ENCODE data around the gene CLRN2. TPM values are rescaled to one million over a fixed set of nuclear protein-coding genes. Genes with fewer than 3 reads are reported as not detected.

The CLRN2 gene
- total RNA-seq, 6 donors from 2014 or later = not detected

DNA sequence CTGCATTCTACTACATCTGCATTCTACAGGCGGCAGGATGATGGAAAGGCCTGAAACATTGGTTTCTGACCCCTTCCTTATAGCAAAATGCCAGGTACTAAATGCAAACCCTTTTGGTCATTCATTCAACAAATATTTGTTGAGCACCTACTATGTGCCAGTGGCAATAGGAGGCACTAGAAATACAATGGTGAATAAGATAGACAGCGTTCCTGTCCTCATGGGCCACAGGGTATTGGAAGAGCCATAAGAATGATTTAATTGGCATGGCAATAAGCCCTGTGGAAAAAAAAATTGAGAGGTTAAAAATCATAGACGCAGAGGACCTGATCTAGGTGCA lies 44.7 kb downstream of the CLRN2 start:
- Histone ChIP-seq H3K9me3 (no peaks in the 10 kb centered on the region), H3K4me3 (no peak overlapping the region), H3K27me3 (no peaks in the 10 kb centered on the region), H3K4me1 (no peaks in the 10 kb centered on the region), H3K36me3 (no peaks in the 10 kb centered on the region), H3K27ac (no peak overlapping the region)
- TF ChIP-seq EP300 (IDR thresholded peaks at IDR 0.05) (no peak), POLR2A (IDR thresholded peaks at IDR 0.05) (no peak), POLR2AphosphoS5 (IDR thresholded peaks at IDR 0.05) (no peak)
- TF ChIP-seq, protein P1, sequence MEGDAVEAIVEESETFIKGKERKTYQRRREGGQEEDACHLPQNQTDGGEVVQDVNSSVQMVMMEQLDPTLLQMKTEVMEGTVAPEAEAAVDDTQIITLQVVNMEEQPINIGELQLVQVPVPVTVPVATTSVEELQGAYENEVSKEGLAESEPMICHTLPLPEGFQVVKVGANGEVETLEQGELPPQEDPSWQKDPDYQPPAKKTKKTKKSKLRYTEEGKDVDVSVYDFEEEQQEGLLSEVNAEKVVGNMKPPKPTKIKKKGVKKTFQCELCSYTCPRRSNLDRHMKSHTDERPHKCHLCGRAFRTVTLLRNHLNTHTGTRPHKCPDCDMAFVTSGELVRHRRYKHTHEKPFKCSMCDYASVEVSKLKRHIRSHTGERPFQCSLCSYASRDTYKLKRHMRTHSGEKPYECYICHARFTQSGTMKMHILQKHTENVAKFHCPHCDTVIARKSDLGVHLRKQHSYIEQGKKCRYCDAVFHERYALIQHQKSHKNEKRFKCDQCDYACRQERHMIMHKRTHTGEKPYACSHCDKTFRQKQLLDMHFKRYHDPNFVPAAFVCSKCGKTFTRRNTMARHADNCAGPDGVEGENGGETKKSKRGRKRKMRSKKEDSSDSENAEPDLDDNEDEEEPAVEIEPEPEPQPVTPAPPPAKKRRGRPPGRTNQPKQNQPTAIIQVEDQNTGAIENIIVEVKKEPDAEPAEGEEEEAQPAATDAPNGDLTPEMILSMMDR (IDR thresholded peaks at IDR 0.05) = no peak
- WGBS, 2 donors = 95 to 98% methylated on average over 3 of the region's 3 CpGs
- DNase-seq (no peak), ATAC-seq (ENCODE audit: low FRiP score in 2 of 2) (no peak)

DNA sequence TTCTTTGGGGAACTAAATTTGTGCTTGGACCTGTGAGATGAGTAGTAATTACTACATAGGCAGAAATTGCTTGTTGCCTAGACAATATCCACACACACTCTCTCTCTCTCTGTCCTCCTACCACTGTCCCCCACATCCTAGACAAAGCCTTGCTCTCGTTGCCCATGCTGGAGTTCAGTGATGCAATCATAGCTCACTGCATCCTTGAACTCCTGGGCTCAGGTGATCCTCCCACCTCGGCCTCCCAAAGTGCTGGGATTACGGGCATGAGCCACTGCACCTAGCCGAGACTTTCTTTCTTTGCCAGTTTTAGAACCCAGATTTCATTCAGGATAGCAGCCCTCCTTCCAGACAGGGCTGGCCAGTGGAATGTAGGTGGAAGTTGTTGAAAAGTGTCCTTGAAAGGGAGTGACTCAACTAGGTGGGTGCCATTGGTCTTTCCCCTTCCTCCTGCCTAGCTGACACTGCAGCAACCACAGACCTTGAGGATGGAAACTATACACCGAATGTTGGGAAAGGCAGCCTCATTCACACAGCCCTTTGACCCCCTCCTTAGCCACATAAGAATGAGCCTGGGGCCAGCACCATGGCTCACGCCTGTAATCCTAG lies 45.2 kb downstream of the CLRN2 start:
- Histone ChIP-seq H3K4me1 (no peaks in the 10 kb centered on the region), H3K36me3 (no peaks in the 10 kb centered on the region), H3K4me3 (no peak overlapping the region), H3K9me3 (no peaks in the 10 kb centered on the region), H3K27me3 (no peaks in the 10 kb centered on the region), H3K27ac (no peak overlapping the region)
- WGBS, 2 donors = 87 to 88% methylated on average over 5 to 6 of the region's 6 CpGs
- ATAC-seq (ENCODE audit: low FRiP score in 2 of 2) = no peak
- TF ChIP-seq EP300 (IDR thresholded peaks at IDR 0.05) (no peak), POLR2AphosphoS5 (IDR thresholded peaks at IDR 0.05) (no peak), POLR2A (IDR thresholded peaks at IDR 0.05) (no peak)
- TF ChIP-seq, protein P1 (IDR thresholded peaks at IDR 0.05) = no peak
- DNase-seq = no peak

DNA sequence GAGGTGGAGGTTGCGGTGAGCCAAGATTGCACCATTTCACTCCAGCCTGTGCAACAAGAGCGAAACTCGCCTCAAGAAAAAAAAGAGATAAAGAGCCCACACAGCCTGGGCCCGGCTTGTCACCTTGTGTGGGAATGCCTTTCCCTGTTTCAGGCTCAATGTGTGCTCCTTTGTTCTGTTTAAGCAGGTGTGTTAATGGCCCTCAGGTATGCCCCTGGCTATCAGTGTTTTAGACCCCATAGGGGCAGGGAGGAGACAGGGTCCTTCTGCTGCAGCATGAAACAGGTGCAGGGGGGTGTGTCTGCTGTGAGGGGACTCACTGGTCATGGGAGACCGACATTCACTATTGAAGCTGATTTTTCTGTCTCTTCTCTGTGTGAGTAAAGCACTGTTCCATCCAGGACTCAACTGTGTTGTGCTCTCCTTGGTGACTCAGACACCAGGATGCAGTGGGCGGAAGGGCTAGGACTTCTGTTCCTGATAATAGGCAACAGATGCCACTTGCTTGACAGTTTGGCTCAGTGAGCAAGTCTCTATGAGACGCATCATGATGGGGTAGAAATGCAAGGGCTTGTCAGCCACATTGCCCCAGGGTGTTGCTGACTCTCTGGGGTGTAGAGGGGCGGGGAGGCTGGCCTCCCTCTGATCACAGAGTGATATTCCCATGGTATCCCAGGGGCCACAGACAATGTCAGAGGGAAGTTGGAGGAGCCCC lies 46.4 kb downstream of the CLRN2 start:
- H3K9me3 ChIP-seq = no peaks in the 10 kb centered on the region
- DNase-seq (no peak), ATAC-seq (ENCODE audit: low FRiP score in 2 of 2) (no peak)
- no peaks in the 10 kb centered on the region for H3K4me1 ChIP-seq
- TF ChIP-seq EP300 (IDR thresholded peaks at IDR 0.05) (no peak), POLR2AphosphoS5 (IDR thresholded peaks at IDR 0.05) (no peak), POLR2A (IDR thresholded peaks at IDR 0.05) (no peak)
- TF ChIP-seq, protein P1 (IDR thresholded peaks at IDR 0.05) = no peak
- 77 to 84% methylated on average over 6 to 8 of the region's 8 CpGs for WGBS, 2 donors
- H3K4me3 ChIP-seq = no peak overlapping the region
- no peaks in the 10 kb centered on the region for H3K27me3 ChIP-seq
- no peak overlapping the region for H3K27ac ChIP-seq
- no peaks in the 10 kb centered on the region for H3K36me3 ChIP-seq

DNA sequence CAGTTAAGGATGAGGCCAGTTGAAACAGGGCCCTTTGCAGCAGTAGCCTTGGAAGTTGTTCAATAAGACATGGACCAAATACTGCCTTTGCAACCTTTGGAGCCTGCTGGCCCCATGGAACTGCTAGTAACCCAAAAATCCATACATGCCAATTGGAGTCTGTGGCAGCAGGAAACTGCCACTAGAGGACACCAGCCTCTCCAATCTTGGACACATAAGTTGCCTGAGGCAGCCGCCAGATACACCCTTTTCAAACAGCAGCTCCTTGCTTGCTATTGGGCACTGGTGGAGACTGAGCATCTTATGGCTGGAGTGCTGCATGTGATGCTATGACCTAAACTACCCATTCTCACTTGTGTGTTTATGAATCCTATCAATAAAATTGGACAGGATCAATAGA lies 47.2 kb downstream of the CLRN2 start:
- no peak overlapping the region for H3K27ac ChIP-seq
- H3K27me3 ChIP-seq = no peaks in the 10 kb centered on the region
- TF ChIP-seq EP300 (IDR thresholded peaks at IDR 0.05) (no peak), POLR2A (IDR thresholded peaks at IDR 0.05) (no peak), POLR2AphosphoS5 (IDR thresholded peaks at IDR 0.05) (no peak)
- TF ChIP-seq, protein P1 (IDR thresholded peaks at IDR 0.05) = no peak
- ATAC-seq (ENCODE audit: low FRiP score in 2 of 2) (no peak), DNase-seq (no peak)
- no peaks in the 10 kb centered on the region for H3K36me3 ChIP-seq
- no peaks in the 10 kb centered on the region for H3K4me1 ChIP-seq
- no peaks in the 10 kb centered on the region for H3K9me3 ChIP-seq
- H3K4me3 ChIP-seq = no peak overlapping the region
- WGBS, 2 donors = 80% methylated on average over 1 of the region's 1 CpG; no CpG with 5 or more reads in 1 of the 2 donors

DNA sequence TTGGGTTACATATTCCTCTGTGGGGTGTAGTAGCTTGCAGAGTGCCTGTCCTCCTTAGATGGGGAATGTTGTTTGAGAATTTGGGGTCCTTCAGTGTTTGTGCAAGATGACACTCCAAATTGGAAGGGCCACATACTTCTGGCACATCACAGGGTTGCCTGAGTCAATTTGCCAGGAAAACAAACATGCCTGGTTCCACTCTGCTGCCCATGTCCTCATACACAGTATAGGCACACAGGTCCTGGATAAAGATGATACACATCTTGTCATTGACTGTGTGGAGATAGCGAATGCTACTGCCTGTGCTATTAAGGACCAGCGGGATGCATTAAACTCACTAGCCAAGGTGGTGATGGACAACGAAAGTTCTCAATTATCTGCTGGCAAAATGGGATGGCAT lies 50.9 kb downstream of the CLRN2 start:
- H3K9me3 ChIP-seq = no peaks in the 10 kb centered on the region
- DNase-seq (no peak), ATAC-seq (ENCODE audit: low FRiP score in 2 of 2) (no peak)
- whole genome bisulfite sequencing, 2 donors = 94 to 97% methylated on average over 3 of the region's 3 CpGs
- no peaks in the 10 kb centered on the region for H3K4me1 ChIP-seq
- no peak overlapping the region for H3K4me3 ChIP-seq
- no peak for TF ChIP-seq POLR2A (IDR thresholded peaks at IDR 0.05)
- H3K27me3 ChIP-seq = no peaks in the 10 kb centered on the region
- no peak overlapping the region for H3K27ac ChIP-seq
- no peaks in the 10 kb centered on the region for H3K36me3 ChIP-seq
